Measurements from ENCODE around the gene PHGDH.

DNA sequence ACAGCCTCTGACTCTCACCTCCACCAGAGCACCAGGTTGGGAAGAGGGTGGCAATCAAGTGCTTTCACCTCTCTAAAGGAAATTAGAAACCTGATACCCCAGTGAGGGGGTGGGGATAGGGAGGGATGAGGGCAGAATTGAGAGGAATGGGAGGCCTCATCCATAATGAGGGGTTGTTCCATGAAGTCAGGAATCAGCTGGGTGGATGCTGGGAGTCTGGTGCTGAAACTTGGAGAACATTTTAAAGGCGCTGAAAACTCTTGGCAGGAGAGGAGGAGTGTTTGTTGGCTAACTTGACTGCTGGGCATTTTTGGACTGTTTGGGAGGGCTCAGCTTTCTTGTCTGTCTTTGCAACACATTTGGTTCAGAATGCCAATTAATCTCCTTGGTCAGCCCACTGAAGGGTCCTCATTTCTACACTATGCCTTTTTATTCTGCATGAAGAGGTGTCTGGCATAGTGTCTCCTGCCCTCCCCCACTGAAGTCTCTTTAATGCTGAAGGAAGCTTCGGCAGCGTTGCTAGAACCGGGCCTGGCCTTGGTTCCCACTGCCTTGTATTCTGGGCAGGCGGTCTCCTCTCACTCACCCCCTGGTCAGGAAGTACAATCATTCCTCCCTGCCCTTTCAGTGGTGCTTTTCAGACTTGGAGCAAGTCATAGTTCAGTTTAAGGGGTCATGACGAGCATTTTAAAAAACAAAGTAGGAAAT is 2.2 kb downstream of the PHGDH start:
- TF ChIP-seq POLR2A (IDR thresholded peaks at IDR 0.05) (no peak), EP300 (IDR thresholded peaks at IDR 0.05) (no peak)

Data from ovary (tissue), 1 donor.